Esophagus muscularis mucosa (tissue), 4 donors: ENCODE measurements around the gene CSH2.
"Not testable (repeated sequence)": the region's sequence is repeated elsewhere in the genome, so short reads cannot be mapped to it uniquely, and the experiment has no call there.

Experiments used
- EP300 ChIP-seq: sonication (generic); formaldehyde crosslinking; IDR thresholded peaks from one replicate; pipeline ENCODE4 v1.6.1; 2017; ENCODE audit warnings: antibody characterized with exemption
- POLR2A ChIP-seq: fragments of 450-650 bp; IDR thresholded peaks from one replicate; pipeline ENCODE4 v1.6.1; 2017; ENCODE audit warnings: antibody characterized with exemption, moderate library complexity, mild to moderate bottlenecking, low read depth
- POLR2AphosphoS5 ChIP-seq, 2 donors: sonication (generic); formaldehyde crosslinking; IDR thresholded peaks; one replicate each; pipeline ENCODE4 v1.6.1; 2017; ENCODE audit warnings: antibody characterized with exemption in 2 of 2
- TF ChIP-seq, protein P1 (sequence below), 3 experiments: fragments of 200-600 bp in 2 of 3; fragments of 450-650 bp in 1 of 3; sonication (generic) in 2 of 3; IDR thresholded peaks; one replicate each; pipeline ENCODE4 v1.5.1; 2017 to 2019; ENCODE audit warnings: antibody characterized with exemption in 3 of 3, mild to moderate bottlenecking in 2 of 3, moderate library complexity in 1 of 3

GRCh38 chr17:63881337-63881736 is 7.9 kb upstream of the CSH2 start:
- TF ChIP-seq POLR2A; EP300; POLR2AphosphoS5 (IDR thresholded peaks at IDR 0.05): not testable (repeated sequence)
- TF ChIP-seq, protein P1, sequence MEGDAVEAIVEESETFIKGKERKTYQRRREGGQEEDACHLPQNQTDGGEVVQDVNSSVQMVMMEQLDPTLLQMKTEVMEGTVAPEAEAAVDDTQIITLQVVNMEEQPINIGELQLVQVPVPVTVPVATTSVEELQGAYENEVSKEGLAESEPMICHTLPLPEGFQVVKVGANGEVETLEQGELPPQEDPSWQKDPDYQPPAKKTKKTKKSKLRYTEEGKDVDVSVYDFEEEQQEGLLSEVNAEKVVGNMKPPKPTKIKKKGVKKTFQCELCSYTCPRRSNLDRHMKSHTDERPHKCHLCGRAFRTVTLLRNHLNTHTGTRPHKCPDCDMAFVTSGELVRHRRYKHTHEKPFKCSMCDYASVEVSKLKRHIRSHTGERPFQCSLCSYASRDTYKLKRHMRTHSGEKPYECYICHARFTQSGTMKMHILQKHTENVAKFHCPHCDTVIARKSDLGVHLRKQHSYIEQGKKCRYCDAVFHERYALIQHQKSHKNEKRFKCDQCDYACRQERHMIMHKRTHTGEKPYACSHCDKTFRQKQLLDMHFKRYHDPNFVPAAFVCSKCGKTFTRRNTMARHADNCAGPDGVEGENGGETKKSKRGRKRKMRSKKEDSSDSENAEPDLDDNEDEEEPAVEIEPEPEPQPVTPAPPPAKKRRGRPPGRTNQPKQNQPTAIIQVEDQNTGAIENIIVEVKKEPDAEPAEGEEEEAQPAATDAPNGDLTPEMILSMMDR (IDR thresholded peaks at IDR 0.05), result not testable (repeated sequence)
